Fibroblast of lung (primary cell): ENCODE results near the gene IL21R.

Experiments used
- EZH2 ChIP-seq: IDR thresholded peaks from 2 replicates; pipeline ENCODE4 v1.5.1; 2012; ENCODE audit warnings: low read length, control low read depth, mild to moderate bottlenecking; ENCODE audit errors: missing control alignments
- TF ChIP-seq, protein P1 (sequence below), 2 donors: IDR thresholded peaks in 1 of 2; conservative IDR thresholded peaks in 1 of 2; 1 replicate in 1 of 2; 2 replicates in 1 of 2; pipeline ENCODE4 v1.5.1; 2011 to 2012; ENCODE audit warnings: low read length in 2 of 2, control low read depth in 1 of 2, inconsistent platforms in 1 of 2, low read depth in 1 of 2, mild to moderate bottlenecking in 1 of 2

GRCh38 chr16:27441998-27442397, 40.0 kb downstream of the IL21R start:
- TF ChIP-seq, protein P1, sequence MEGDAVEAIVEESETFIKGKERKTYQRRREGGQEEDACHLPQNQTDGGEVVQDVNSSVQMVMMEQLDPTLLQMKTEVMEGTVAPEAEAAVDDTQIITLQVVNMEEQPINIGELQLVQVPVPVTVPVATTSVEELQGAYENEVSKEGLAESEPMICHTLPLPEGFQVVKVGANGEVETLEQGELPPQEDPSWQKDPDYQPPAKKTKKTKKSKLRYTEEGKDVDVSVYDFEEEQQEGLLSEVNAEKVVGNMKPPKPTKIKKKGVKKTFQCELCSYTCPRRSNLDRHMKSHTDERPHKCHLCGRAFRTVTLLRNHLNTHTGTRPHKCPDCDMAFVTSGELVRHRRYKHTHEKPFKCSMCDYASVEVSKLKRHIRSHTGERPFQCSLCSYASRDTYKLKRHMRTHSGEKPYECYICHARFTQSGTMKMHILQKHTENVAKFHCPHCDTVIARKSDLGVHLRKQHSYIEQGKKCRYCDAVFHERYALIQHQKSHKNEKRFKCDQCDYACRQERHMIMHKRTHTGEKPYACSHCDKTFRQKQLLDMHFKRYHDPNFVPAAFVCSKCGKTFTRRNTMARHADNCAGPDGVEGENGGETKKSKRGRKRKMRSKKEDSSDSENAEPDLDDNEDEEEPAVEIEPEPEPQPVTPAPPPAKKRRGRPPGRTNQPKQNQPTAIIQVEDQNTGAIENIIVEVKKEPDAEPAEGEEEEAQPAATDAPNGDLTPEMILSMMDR (conservative IDR thresholded peaks at IDR 0.05 in 1 of 2, IDR thresholded peaks at IDR 0.05 in 1 of 2; ENCODE audit: low read depth in 1 of 2, low read length in 2 of 2): no peak
- TF ChIP-seq EZH2: no peak
